Vagina (tissue), 2 donors: ENCODE results near the gene ASAP2.

Source experiments
- POLR2AphosphoS5 ChIP-seq, 2 donors: sonication (generic); formaldehyde crosslinking; IDR thresholded peaks; one replicate each; pipeline ENCODE4 v1.9.0; 2017; ENCODE audit warnings: antibody characterized with exemption in 2 of 2, mild to moderate bottlenecking in 2 of 2, low read depth in 1 of 2; ENCODE audit not compliant: insufficient read depth in 1 of 2
- TF ChIP-seq, protein P1 (sequence below), 3 experiments: fragments of 450-650 bp in 2 of 3; fragments of 200-600 bp in 1 of 3; sonication (generic) in 1 of 3; IDR thresholded peaks; one replicate each; pipeline ENCODE4 v1.5.1; 2017 to 2019; ENCODE audit warnings: antibody characterized with exemption in 3 of 3, mild to moderate bottlenecking in 2 of 3, moderate library complexity in 2 of 3

DNA sequence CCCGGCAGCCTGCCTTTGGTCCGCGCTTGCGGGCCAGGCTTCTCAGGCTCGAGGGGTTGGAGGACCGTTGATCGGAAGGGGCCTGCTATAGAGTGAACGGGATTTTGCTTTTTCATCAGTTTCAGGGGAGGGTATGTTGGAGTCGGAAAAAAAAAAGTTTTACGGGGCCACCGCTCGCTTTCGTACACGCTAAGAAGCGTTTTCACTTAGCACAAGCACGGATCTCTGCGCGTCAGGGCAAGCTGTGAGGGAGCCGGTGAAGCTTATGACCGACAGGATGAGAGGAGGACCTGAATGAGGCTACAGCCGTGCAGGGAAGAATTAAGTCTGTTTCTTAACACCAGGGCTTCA, 217.3 kb downstream of the ASAP2 start:
- TF ChIP-seq, protein P1, sequence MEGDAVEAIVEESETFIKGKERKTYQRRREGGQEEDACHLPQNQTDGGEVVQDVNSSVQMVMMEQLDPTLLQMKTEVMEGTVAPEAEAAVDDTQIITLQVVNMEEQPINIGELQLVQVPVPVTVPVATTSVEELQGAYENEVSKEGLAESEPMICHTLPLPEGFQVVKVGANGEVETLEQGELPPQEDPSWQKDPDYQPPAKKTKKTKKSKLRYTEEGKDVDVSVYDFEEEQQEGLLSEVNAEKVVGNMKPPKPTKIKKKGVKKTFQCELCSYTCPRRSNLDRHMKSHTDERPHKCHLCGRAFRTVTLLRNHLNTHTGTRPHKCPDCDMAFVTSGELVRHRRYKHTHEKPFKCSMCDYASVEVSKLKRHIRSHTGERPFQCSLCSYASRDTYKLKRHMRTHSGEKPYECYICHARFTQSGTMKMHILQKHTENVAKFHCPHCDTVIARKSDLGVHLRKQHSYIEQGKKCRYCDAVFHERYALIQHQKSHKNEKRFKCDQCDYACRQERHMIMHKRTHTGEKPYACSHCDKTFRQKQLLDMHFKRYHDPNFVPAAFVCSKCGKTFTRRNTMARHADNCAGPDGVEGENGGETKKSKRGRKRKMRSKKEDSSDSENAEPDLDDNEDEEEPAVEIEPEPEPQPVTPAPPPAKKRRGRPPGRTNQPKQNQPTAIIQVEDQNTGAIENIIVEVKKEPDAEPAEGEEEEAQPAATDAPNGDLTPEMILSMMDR (IDR thresholded peaks at IDR 0.05) = no peak
- no peak for TF ChIP-seq POLR2AphosphoS5 (IDR thresholded peaks at IDR 0.05; ENCODE audit: insufficient read depth in 1 of 2, low read depth in 1 of 2)
